ENCODE measurements around the gene FAM161B. TPM values are rescaled to one million over a fixed set of nuclear protein-coding genes. Genes with fewer than 3 reads are reported as not detected.
A peak's percentile ranks its signal among the peaks of the same experiment; 100 is the strongest.

Gene FAM161B
- total RNA-seq, 1 donor from 2014 or later, result 12.1 TPM

DNA sequence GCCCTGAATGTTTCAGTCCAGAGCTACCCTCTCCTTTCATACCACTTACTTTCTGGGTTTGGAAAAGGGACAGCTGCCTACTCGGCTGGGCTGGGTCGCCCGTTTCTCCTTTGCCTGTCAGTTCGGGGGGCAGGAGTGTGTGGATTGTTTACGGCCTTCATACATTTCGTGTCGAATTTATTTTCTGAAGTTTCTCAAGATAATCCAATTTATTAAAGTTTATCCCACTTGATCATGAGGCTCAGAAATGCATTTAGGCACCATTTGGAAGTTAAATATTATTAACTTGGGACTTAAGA, 62.6 kb downstream of the FAM161B start:
- ATAC-seq, result no peak
- intact Hi-C loops (cut with DNase I), result no loop called here
- DNase-seq (ENCODE audit: low spot score), result no peak

GRCh38 chr14:73886449-73887317, 63.2 kb downstream of the FAM161B start, which contains the start of gene ZNF410:
ZNF410 (plus strand) TSS chr14:73886859; CDS start chr14:73892176, 5,317 bp downstream.
- intact Hi-C loops (cut with DNase I), result no loop called here
- ATAC-seq, result peak; percentile 99
- DNase-seq (ENCODE audit: low spot score), result peak; percentile 96

DNA sequence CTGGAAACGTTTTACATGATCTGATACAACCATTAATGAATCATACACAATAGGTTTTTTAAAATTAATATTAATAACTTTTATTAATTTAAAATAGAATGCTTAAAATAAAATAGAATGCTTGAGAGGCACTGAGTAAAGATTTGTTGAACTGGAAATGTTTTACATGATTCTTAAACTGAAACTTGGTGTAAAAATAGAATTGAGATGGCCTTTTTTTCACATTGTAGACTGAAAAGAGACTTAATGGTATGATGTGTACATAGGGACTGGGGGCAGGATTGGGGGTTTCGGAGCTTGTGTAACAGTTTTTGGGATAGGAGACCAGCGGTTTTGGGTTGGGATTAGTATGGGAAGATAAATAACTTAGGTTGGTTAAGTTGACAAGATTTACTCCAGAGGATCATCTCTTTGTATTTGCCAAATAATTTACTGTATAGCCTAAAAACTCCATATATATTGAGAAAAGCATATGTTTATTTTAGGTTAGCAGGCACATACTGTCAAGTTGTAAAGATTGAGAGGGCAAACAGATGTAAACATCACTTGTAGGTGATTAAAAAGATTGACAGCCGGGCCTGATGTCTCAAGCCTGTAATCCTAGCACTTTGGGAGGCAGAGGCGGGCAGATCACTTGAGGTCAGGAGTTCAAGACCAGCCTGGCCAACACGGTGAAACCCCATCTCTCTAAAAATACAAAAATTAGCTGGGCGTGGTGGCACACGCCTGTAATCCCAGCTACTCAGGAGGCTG, 65.3 kb downstream of the FAM161B start:
- DNase-seq (ENCODE audit: low spot score) (no peak), ATAC-seq (no peak)
- intact Hi-C loops (cut with DNase I), result no loop called here

Other genes with a start within 250 kb of the FAM161B start
- 46.1 TPM for gene PNMA1, start 235.7 kb downstream of the FAM161B start, total RNA-seq
- gene PTGR2, start 98.3 kb downstream of the FAM161B start, total RNA-seq, result 17.1 TPM
- 46.6 TPM for gene ZNF410, start 63.2 kb downstream of the FAM161B start, total RNA-seq
- 23.4 TPM for gene COQ6, start 208 bp upstream of the FAM161B start, total RNA-seq
- 15.5 TPM for gene ENTPD5, start 69.2 kb upstream of the FAM161B start, total RNA-seq
- gene BBOF1, start 69.3 kb upstream of the FAM161B start, total RNA-seq, result 8.6 TPM
- gene ALDH6A1, start 134.4 kb upstream of the FAM161B start, total RNA-seq, result 85.5 TPM
- gene LIN52, start 134.9 kb upstream of the FAM161B start, total RNA-seq, result 8.5 TPM